Nephron progenitor cell (in vitro differentiated cells): ENCODE measurements around the gene SDK1.

Experiments used
- DNase-seq: peaks from one replicate; pipeline ENCODE4 v3.0.0; 2021
- H3K27ac Mint-ChIP-seq: 2 replicates; pipeline ENCODE4 v1.8.0; 2021; ENCODE audit warnings: mild to moderate bottlenecking, moderate library complexity, mixed read lengths
- H3K27me3 Mint-ChIP-seq: 2 replicates; pipeline ENCODE4 v1.8.0; 2021; ENCODE audit warnings: mild to moderate bottlenecking, low read depth, mixed read lengths; ENCODE audit not compliant: poor library complexity
- H3K36me3 Mint-ChIP-seq: 2 replicates; pipeline ENCODE4 v1.8.0; 2021; ENCODE audit warnings: low read depth, mixed read lengths
- H3K4me1 Mint-ChIP-seq: 2 replicates; pipeline ENCODE4 v1.8.0; 2021; ENCODE audit warnings: mixed read lengths
- H3K4me3 Mint-ChIP-seq: 2 replicates; pipeline ENCODE4 v1.8.0; 2021; ENCODE audit warnings: mild to moderate bottlenecking, moderate library complexity, mixed read lengths
- H3K9me3 Mint-ChIP-seq: 2 replicates; pipeline ENCODE4 v1.8.0; 2021; ENCODE audit warnings: mild to moderate bottlenecking, moderate library complexity, mixed read lengths
- CTCF ChIP-seq: fragments of 200-600 bp; sonication (generic); IDR thresholded peaks from 2 replicates; pipeline ENCODE4 v1.5.0; 2021; ENCODE audit warnings: antibody characterized with exemption

Gene SDK1

GRCh38 chr7:4033996-4034395 lies 732.9 kb downstream of the SDK1 start:
- Mint-ChIP-seq H3K9me3 (peaks cover 5% of the 10 kb centered on the region), H3K27me3 (no peaks in the 10 kb centered on the region), H3K4me3 (no peak overlapping the region), H3K27ac (no peak overlapping the region), H3K4me1 (no peaks in the 10 kb centered on the region), H3K36me3 (no peaks in the 10 kb centered on the region)
- no peak for TF ChIP-seq CTCF
- no peak for DNase-seq

GRCh38 chr7:4037308-4037707 lies 736.3 kb downstream of the SDK1 start:
- TF ChIP-seq CTCF: no peak
- H3K36me3 Mint-ChIP-seq: no peaks in the 10 kb centered on the region
- peaks cover 3% of the 10 kb centered on the region for H3K4me1 Mint-ChIP-seq
- DNase-seq: no peak
- H3K9me3 Mint-ChIP-seq: peaks cover 5% of the 10 kb centered on the region
- H3K27me3 Mint-ChIP-seq: peaks cover 12% of the 10 kb centered on the region
- no peak overlapping the region for H3K4me3 Mint-ChIP-seq
- no peak overlapping the region for H3K27ac Mint-ChIP-seq

- Mint-ChIP-seq H3K27ac (no peak overlapping the region), H3K27me3 (peaks cover 13% of the 10 kb centered on the region), H3K4me1 (peaks cover 5% of the 10 kb centered on the region), H3K4me3 (no peak overlapping the region), H3K9me3 (no peaks in the 10 kb centered on the region), H3K36me3 (no peaks in the 10 kb centered on the region)
- no peak for DNase-seq
- no peak for TF ChIP-seq CTCF
Observed at GRCh38 chr7:4037877-4038276, 736.8 kb downstream of the SDK1 start.

GRCh38 chr7:4040109-4040928 lies 739.3 kb downstream of the SDK1 start:
- peaks cover 13% of the 10 kb centered on the region for H3K27me3 Mint-ChIP-seq
- H3K9me3 Mint-ChIP-seq: no peaks in the 10 kb centered on the region
- H3K4me1 Mint-ChIP-seq: peaks cover 5% of the 10 kb centered on the region
- H3K4me3 Mint-ChIP-seq: no peak overlapping the region
- no peak overlapping the region for H3K27ac Mint-ChIP-seq
- no peak for DNase-seq
- TF ChIP-seq CTCF: no peak
- H3K36me3 Mint-ChIP-seq: no peaks in the 10 kb centered on the region

- Mint-ChIP-seq H3K36me3 (no peaks in the 10 kb centered on the region), H3K27ac (no peak overlapping the region), H3K4me3 (no peak overlapping the region), H3K9me3 (no peaks in the 10 kb centered on the region), H3K27me3 (peaks cover 16% of the 10 kb centered on the region), H3K4me1 (peaks cover 5% of the 10 kb centered on the region)
- TF ChIP-seq CTCF: no peak
- DNase-seq: no peak
Observed at GRCh38 chr7:4042402-4043045, 741.5 kb downstream of the SDK1 start.

GRCh38 chr7:4043988-4044387 lies 742.9 kb downstream of the SDK1 start:
- no peak for DNase-seq
- TF ChIP-seq CTCF: no peak
- Mint-ChIP-seq H3K9me3 (no peaks in the 10 kb centered on the region), H3K36me3 (no peaks in the 10 kb centered on the region), H3K27ac (no peak overlapping the region), H3K4me3 (no peak overlapping the region), H3K4me1 (peaks cover 5% of the 10 kb centered on the region), H3K27me3 (peaks cover 16% of the 10 kb centered on the region)
